ENCODE measurements around the gene S100A10.

The S100A10 gene

GRCh38 chr1:151936653-151937052 is 57.0 kb downstream of the S100A10 start:
- Histone ChIP-seq H3K27me3 (ENCODE audit: insufficient read depth, poor library complexity, severe bottlenecking) (no peaks in the 10 kb centered on the region), H3K4me3 (replicated peaks; ENCODE audit: insufficient read depth, low read length) (no peak overlapping the region), H3K27ac (replicated peaks) (no peak overlapping the region)
- no peak for DNase-seq (ENCODE audit: low read depth in 1 of 2, low spot score in 1 of 2)
- no peak for TF ChIP-seq GABPA (IDR thresholded peaks at IDR 0.05; ENCODE audit: low read depth)
- TF ChIP-seq POLR2AphosphoS5 (IDR thresholded peaks at IDR 0.05; ENCODE audit: low read depth) = no peak
- no peak for TF ChIP-seq SPI1 (IDR thresholded peaks at IDR 0.05; ENCODE audit: borderline replicate concordance, low read depth)
- no peak for TF ChIP-seq REST (IDR thresholded peaks at IDR 0.05; ENCODE audit: insufficient replicate concordance, low read depth)
- no peak for TF ChIP-seq CTCF (IDR thresholded peaks at IDR 0.05; ENCODE audit: insufficient read depth, low read length)

GRCh38 chr1:151935894-151936602 is 57.6 kb downstream of the S100A10 start:
- TF ChIP-seq REST (IDR thresholded peaks at IDR 0.05; ENCODE audit: insufficient replicate concordance, low read depth) (no peak), CTCF (IDR thresholded peaks at IDR 0.05; ENCODE audit: insufficient read depth, low read length) (no peak), POLR2AphosphoS5 (IDR thresholded peaks at IDR 0.05; ENCODE audit: low read depth) (no peak), SPI1 (IDR thresholded peaks at IDR 0.05; ENCODE audit: borderline replicate concordance, low read depth) (no peak), GABPA (IDR thresholded peaks at IDR 0.05; ENCODE audit: low read depth) (no peak)
- no peak for DNase-seq (ENCODE audit: low read depth in 1 of 2, low spot score in 1 of 2)
- Histone ChIP-seq H3K27me3 (ENCODE audit: insufficient read depth, poor library complexity, severe bottlenecking) (no peaks in the 10 kb centered on the region), H3K27ac (replicated peaks) (no peak overlapping the region), H3K4me3 (replicated peaks; ENCODE audit: insufficient read depth, low read length) (no peak overlapping the region)

GRCh38 chr1:151935154-151935553 is 58.5 kb downstream of the S100A10 start:
- Histone ChIP-seq H3K4me3 (replicated peaks; ENCODE audit: insufficient read depth, low read length) (no peak overlapping the region), H3K27me3 (ENCODE audit: insufficient read depth, poor library complexity, severe bottlenecking) (no peaks in the 10 kb centered on the region), H3K27ac (replicated peaks) (no peak overlapping the region)
- no peak for DNase-seq (ENCODE audit: low read depth in 1 of 2, low spot score in 1 of 2)
- TF ChIP-seq CTCF (IDR thresholded peaks at IDR 0.05; ENCODE audit: insufficient read depth, low read length) = no peak
- TF ChIP-seq GABPA (IDR thresholded peaks at IDR 0.05; ENCODE audit: low read depth) = no peak
- TF ChIP-seq SPI1 (IDR thresholded peaks at IDR 0.05; ENCODE audit: borderline replicate concordance, low read depth) = no peak
- TF ChIP-seq REST (IDR thresholded peaks at IDR 0.05; ENCODE audit: insufficient replicate concordance, low read depth) = no peak
- no peak for TF ChIP-seq POLR2AphosphoS5 (IDR thresholded peaks at IDR 0.05; ENCODE audit: low read depth)
